Ovary (tissue), 9 donors: Measurements from ENCODE around the gene PPP2R1B. TPM values are rescaled to one million over a fixed set of nuclear protein-coding genes. Genes with fewer than 3 reads are reported as not detected.

Source experiments
- DNase-seq, 5 donors: peaks; one replicate each; pipeline ENCODE4 v3.0.0-alpha.2; 2019 to 2020
- H3K27ac ChIP-seq, 2 donors: fragments of 200-600 bp; one replicate each; pipeline versions ENCODE4 v1.5.1 to v1.8.0; 2019 to 2022
- H3K27me3 ChIP-seq: fragments of 200-600 bp; one replicate; pipeline ENCODE4 v1.8.0; 2022
- H3K36me3 ChIP-seq: fragments of 200-600 bp; sonication (generic); one replicate; pipeline ENCODE4 v1.5.1; 2019
- H3K4me1 ChIP-seq: one replicate; pipeline ENCODE4 v1.8.1; 2013; ENCODE audit warnings: mild to moderate bottlenecking, moderate library complexity; ENCODE audit not compliant: insufficient read depth
- H3K4me3 ChIP-seq: fragments of 200-600 bp; sonication (generic); one replicate; pipeline ENCODE4 v1.5.1; 2017
- H3K9me3 ChIP-seq, 2 donors: fragments of 200-600 bp in 1 of 2; sonication (generic) in 1 of 2; one replicate each; pipeline versions ENCODE4 v1.5.1 to v1.8.1; 2013 to 2019; ENCODE audit warnings: mild to moderate bottlenecking in 1 of 2, moderate library complexity in 1 of 2
- CTCF ChIP-seq, 3 donors: fragments of 450-650 bp in 2 of 3; fragments of 200-600 bp in 1 of 3; IDR thresholded peaks; one replicate each; pipeline versions ENCODE4 v1.5.1 to v1.8.0; 2016 to 2022; ENCODE audit warnings: antibody characterized with exemption in 3 of 3, mild to moderate bottlenecking in 1 of 3
- EP300 ChIP-seq: sonication (generic); formaldehyde crosslinking; IDR thresholded peaks from one replicate; pipeline ENCODE4 v1.6.1; 2017; ENCODE audit warnings: antibody characterized with exemption
- POLR2A ChIP-seq: fragments of 450-650 bp; IDR thresholded peaks from one replicate; pipeline ENCODE4 v1.6.1; 2017; ENCODE audit warnings: antibody characterized with exemption, mild to moderate bottlenecking, moderate library complexity
- WGBS, 3 donors: extraction: QIAGEN DNeasy Blood & Tissue Kit in 1 of 3; methylation state at CpG; one replicate each; pipeline versions ENCODE4 v1.1.5 to v1.1.7; 2013 to 2017; 5-methylcytosine and 5-hydroxymethylcytosine counted together
- intact Hi-C, 4 donors: fragments of 100-400 bp; cut with DNase I; formaldehyde crosslinking; loops; one replicate each; pipeline versions ENCODE4 v1.11.0 to v1.15.1; 2022 to 2023
- polyA plus RNA-seq, 2 donors: library from polyadenylated mRNA; stranded (reverse); fragments of 200-250 nt in 1 of 2; fragments of 350-450 nt in 1 of 2; fragmentation: Illumina TruSeq in 1 of 2; extraction: RNeasy Lipid Tissue Mini Kit (QIAGEN cat#74804) in 1 of 2; gene quantifications; one replicate each; pipeline ENCODE4 v1.2.3, GENCODE V29; 2013 to 2014
- total RNA-seq, 7 donors: library from RNA; depleted of rRNA in 2 of 7; stranded (reverse); fragments of >200 nt in 2 of 7; fragmentation: NEBNext Ultra II Directional in 3 of 7; extraction: Animal tissue kit (Norgen Biotek cat#: 25700) in 3 of 7; gene quantifications; one replicate each; pipeline versions ENCODE4 v1.1.0 to v1.2.4, GENCODE V29; 2016 to 2023
- donor health status: DM: no; HTN: no; CAD: no; lungs with moderate emphysema.
- donor health status: DM: no; HTN: no; CAD: no.
- donor health status: Bipolar disorder and iron deficiency.
- donor health status: DM: yes; HTN: yes; CAD: no.
- donor health status: DM: no; HTN: no; CAD: no.
- donor health status: DM: yes; HTN: yes; CAD: no.

PPP2R1B gene
- total and polyA plus RNA-seq, 9 donors = 9.8 to 36.4 (median 25.1) TPM

- no peak for DNase-seq
- intact Hi-C loops = no loop called here
- no peaks in the 10 kb centered on the region for H3K27me3 ChIP-seq
- TF ChIP-seq CTCF (IDR thresholded peaks at IDR 0.05) (no peak), EP300 (no peak), POLR2A (no peak)
- no peak overlapping the region for H3K4me3 ChIP-seq
- H3K4me1 ChIP-seq = no peaks in the 10 kb centered on the region
- WGBS, 3 donors = 94 to 96% (median 94%) methylated on average over 7 of the region's 7 CpGs
- no peaks in the 10 kb centered on the region for H3K9me3 ChIP-seq
- H3K27ac ChIP-seq = no peak overlapping the region
- H3K36me3 ChIP-seq = no peaks in the 10 kb centered on the region
Observed at GRCh38 chr11:111795334-111795985, 29.3 kb upstream of the PPP2R1B start.

- Histone ChIP-seq H3K36me3 (no peaks in the 10 kb centered on the region), H3K4me1 (no peaks in the 10 kb centered on the region), H3K27me3 (no peaks in the 10 kb centered on the region), H3K27ac (no peak overlapping the region), H3K4me3 (no peak overlapping the region), H3K9me3 (no peaks in the 10 kb centered on the region)
- no peak for DNase-seq
- 80 to 87% (median 85%) methylated on average over 5 of the region's 5 CpGs for WGBS, 3 donors
- intact Hi-C loops = no loop called here
- no peak for TF ChIP-seq EP300
- TF ChIP-seq CTCF (IDR thresholded peaks at IDR 0.05) = no peak
- TF ChIP-seq POLR2A = no peak
Observed at GRCh38 chr11:111793863-111794262, 27.7 kb upstream of the PPP2R1B start.

DNA sequence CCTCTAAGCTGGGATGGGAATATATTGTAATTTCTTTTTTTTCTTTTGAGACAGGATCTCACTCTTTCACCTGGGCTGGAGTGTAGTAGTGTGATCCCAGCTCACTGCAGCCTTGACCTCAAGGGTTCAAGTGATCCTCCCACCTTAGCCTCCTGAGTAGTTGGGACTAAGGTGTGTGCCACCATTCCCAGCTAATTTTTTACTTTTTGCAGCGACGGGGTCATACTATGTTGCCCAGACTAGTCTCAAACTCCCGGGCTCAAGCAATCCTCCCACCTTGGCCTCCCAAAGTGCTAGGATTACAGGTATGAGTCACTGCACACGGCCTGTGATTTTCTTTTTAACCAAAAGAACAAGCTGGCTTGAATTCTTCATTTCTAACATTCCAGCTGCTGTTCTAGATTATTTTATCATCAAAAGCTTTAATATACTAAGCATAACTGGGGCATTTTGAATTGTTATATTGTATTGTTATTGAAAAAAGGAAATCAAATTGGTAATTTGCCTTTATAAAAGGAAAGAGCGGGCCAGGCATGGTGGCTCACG is 26.8 kb upstream of the PPP2R1B start:
- H3K4me3 ChIP-seq = no peak overlapping the region
- no peaks in the 10 kb centered on the region for H3K4me1 ChIP-seq
- H3K36me3 ChIP-seq = no peaks in the 10 kb centered on the region
- no peaks in the 10 kb centered on the region for H3K27me3 ChIP-seq
- DNase-seq = no peak
- TF ChIP-seq CTCF (IDR thresholded peaks at IDR 0.05) (no peak), EP300 (no peak), POLR2A (no peak)
- intact Hi-C loops = no loop called here
- no peak overlapping the region for H3K27ac ChIP-seq
- H3K9me3 ChIP-seq = no peaks in the 10 kb centered on the region
- WGBS, 3 donors = 69 to 74% (median 70%) methylated on average over 6 of the region's 6 CpGs

- H3K4me1 ChIP-seq = no peaks in the 10 kb centered on the region
- TF ChIP-seq EP300 = no peak
- WGBS, 3 donors = 97 to 100% (median 98%) methylated on average over 1 of the region's 1 CpG
- no peak overlapping the region for H3K4me3 ChIP-seq
- no peaks in the 10 kb centered on the region for H3K9me3 ChIP-seq
- DNase-seq = no peak
- H3K36me3 ChIP-seq = no peaks in the 10 kb centered on the region
- no peak overlapping the region for H3K27ac ChIP-seq
- intact Hi-C loops = no loop called here
- H3K27me3 ChIP-seq = no peaks in the 10 kb centered on the region
Observed at GRCh38 chr11:111792314-111792713, 26.1 kb upstream of the PPP2R1B start.

- H3K27me3 ChIP-seq = no peaks in the 10 kb centered on the region
- H3K4me1 ChIP-seq = no peaks in the 10 kb centered on the region
- TF ChIP-seq CTCF (IDR thresholded peaks at IDR 0.05) (no peak), POLR2A (no peak), EP300 (no peak)
- no peaks in the 10 kb centered on the region for H3K36me3 ChIP-seq
- no peak for DNase-seq
- H3K9me3 ChIP-seq = no peaks in the 10 kb centered on the region
- H3K4me3 ChIP-seq = no peak overlapping the region
- intact Hi-C loops = no loop called here
- no peak overlapping the region for H3K27ac ChIP-seq
- WGBS, 3 donors = 84 to 88% (median 87%) methylated on average over 2 of the region's 2 CpGs
Observed at GRCh38 chr11:111788464-111788863, 22.3 kb upstream of the PPP2R1B start.
